ENCODE results near the gene SLC25A4.
"Not testable (repeated sequence)": the region's sequence is repeated elsewhere in the genome, so short reads cannot be mapped to it uniquely, and the experiment has no call there.

Gene SLC25A4

GRCh38 chr4:185183622-185184281 lies 40.7 kb downstream of the SLC25A4 start:
- peak; percentile 75 for DNase-seq (ENCODE audit: low read depth)

- no peak for DNase-seq (ENCODE audit: low read depth)
Measured at GRCh38 chr4:185186769-185187168, 43.7 kb downstream of the SLC25A4 start.

GRCh38 chr4:185189606-185190305 lies 46.7 kb downstream of the SLC25A4 start:
- no peak for DNase-seq (ENCODE audit: low read depth)

- no peak for DNase-seq (ENCODE audit: low read depth)
Measured at GRCh38 chr4:185190306-185190856, 47.3 kb downstream of the SLC25A4 start.

- no peak for DNase-seq (ENCODE audit: low read depth)
Measured at GRCh38 chr4:185192059-185192458, 49.0 kb downstream of the SLC25A4 start.

GRCh38 chr4:185194924-185195888 lies 52.1 kb downstream of the SLC25A4 start:
- DNase-seq (ENCODE audit: low read depth): no peak

GRCh38 chr4:185196437-185196836 lies 53.4 kb downstream of the SLC25A4 start:
- no peak for DNase-seq (ENCODE audit: low read depth)

GRCh38 chr4:185198189-185198588 lies 55.1 kb downstream of the SLC25A4 start:
- not testable (repeated sequence) for DNase-seq (ENCODE audit: low read depth)

Measured in GM04504 (cell line).